GM06990 (cell line): ENCODE data around the gene DSTN.

Experiments
- DNase-seq: peaks from one replicate; pipeline ENCODE4 v3.0.0-alpha.2; 2011; ENCODE audit not compliant: insufficient read length; ENCODE audit errors: extremely low read depth
- H3K27me3 ChIP-seq: replicated peaks from 2 replicates; pipeline ENCODE4 v1.6.0; 2011; ENCODE audit warnings: low read length; ENCODE audit not compliant: control insufficient read depth, insufficient read depth
- H3K36me3 ChIP-seq: 2 replicates; pipeline ENCODE4 v1.5.1; 2011; ENCODE audit warnings: low read length; ENCODE audit not compliant: control insufficient read depth, insufficient read depth
- H3K4me3 ChIP-seq: replicated peaks from 2 replicates; pipeline ENCODE4 v1.5.1; 2011; ENCODE audit warnings: low read depth, mild to moderate bottlenecking, control low read depth, low read length
- TF ChIP-seq, protein P1 (sequence below): IDR thresholded peaks from 2 replicates; pipeline ENCODE4 v1.5.1; 2011; ENCODE audit warnings: low read length, control low read depth, mild to moderate bottlenecking, inconsistent platforms; ENCODE audit not compliant: insufficient read depth, poor library complexity, severe bottlenecking

DSTN gene

DNA sequence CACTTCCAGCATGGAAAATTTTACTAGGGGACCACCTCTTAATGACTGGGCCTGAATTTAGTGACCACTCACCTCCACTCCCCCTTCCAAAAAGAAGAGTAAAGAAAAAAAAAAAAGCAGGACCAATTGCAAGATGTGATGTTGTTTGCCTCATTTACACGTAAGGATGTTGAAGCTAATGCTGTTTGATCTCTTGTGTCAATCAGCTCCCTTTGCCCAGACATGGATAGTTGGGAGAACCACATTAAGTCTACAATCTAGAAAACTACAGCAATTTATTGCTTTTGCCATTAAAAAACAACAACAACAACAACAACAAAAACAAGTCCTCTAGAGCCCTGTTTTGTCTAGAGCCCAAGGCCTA, 11.0 kb upstream of the DSTN start:
- no peaks in the 10 kb centered on the region for H3K27me3 ChIP-seq
- no peak for DNase-seq
- no peak overlapping the region for H3K4me3 ChIP-seq
- TF ChIP-seq, protein P1, sequence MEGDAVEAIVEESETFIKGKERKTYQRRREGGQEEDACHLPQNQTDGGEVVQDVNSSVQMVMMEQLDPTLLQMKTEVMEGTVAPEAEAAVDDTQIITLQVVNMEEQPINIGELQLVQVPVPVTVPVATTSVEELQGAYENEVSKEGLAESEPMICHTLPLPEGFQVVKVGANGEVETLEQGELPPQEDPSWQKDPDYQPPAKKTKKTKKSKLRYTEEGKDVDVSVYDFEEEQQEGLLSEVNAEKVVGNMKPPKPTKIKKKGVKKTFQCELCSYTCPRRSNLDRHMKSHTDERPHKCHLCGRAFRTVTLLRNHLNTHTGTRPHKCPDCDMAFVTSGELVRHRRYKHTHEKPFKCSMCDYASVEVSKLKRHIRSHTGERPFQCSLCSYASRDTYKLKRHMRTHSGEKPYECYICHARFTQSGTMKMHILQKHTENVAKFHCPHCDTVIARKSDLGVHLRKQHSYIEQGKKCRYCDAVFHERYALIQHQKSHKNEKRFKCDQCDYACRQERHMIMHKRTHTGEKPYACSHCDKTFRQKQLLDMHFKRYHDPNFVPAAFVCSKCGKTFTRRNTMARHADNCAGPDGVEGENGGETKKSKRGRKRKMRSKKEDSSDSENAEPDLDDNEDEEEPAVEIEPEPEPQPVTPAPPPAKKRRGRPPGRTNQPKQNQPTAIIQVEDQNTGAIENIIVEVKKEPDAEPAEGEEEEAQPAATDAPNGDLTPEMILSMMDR, result no peak
- H3K36me3 ChIP-seq, result no peaks in the 10 kb centered on the region

DNA sequence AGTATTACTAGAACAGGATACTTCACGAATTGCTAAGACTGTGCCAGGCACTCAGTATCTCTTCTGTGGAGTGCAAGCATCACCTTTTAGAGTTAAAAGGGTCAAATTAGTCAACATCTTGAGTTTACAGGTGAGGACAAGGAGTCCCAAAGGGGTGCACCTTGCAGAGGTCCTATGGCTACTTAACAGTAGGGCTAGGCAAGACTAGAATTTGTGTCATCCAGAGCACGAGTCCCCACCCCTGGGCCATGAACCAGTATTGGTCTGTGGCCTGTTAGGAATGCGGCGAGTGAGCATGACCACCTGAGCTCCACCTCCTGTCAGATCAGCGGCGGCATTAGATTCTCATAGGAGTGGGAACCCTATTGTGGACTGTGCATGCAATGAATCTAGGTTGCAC, 10.5 kb upstream of the DSTN start:
- no peak for DNase-seq
- TF ChIP-seq, protein P1, result no peak
- Histone ChIP-seq H3K4me3 (no peak overlapping the region), H3K36me3 (no peaks in the 10 kb centered on the region), H3K27me3 (no peaks in the 10 kb centered on the region)

DNA sequence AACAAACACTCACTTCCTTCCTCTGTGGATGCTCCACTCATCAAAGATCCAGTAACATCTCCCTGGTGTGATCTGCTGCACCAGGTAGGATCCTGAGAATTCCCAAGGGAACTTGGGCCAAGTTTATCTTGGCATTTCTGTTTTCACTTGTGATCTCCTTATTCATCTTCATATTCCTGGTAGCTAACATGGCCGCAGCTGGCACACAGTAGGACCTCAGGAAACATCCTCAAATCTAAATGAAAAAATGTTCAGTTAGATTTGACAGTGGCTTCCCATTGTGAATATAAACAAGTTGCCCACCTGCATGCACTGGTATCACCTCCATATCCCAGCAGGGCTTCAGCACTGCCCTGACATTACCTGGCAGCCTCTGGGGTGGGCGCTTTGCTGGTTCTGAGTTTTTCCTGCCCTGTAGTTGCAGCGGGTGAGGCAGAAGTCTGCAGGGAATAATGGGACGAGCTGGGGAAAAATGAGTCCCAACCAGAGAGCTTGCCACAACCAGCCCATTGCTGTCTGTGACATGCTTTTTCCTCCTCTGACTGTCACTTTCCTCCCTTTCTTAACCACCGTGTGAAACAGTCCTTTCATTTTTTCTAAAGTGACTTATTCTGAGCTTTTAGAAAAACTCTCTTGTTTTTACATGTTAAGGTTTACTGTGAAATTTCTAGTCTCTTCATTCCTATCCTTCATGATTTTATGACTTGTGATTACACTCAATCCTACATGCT, 9.4 kb upstream of the DSTN start:
- no peaks in the 10 kb centered on the region for H3K36me3 ChIP-seq
- H3K27me3 ChIP-seq, result no peaks in the 10 kb centered on the region
- H3K4me3 ChIP-seq, result no peak overlapping the region
- DNase-seq, result no peak
- TF ChIP-seq, protein P1, result no peak

DNA sequence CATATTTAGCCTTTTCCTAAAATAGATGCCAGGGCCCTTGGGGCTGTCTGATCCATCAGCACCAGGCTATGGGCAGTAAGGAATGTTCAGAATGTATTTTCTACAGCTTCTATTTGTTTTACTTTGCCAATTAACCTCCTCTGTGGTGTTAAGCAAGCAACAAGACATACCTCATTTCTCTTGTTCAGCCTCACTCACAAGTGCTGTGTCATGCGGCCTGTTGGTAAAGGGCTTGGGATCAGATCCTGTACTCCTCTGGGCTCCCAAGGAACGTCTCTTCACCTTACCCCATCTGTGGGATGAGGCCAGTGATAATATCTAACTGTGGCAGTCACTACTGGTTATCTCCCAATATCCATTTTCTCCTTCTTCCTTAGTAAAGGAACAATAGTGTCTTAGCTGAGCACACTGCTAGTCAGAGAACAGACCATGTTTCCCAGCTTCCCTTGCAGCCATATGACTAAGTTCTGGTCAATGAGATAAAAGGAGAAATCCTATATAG, 7.0 kb upstream of the DSTN start:
- TF ChIP-seq, protein P1, result no peak
- DNase-seq, result no peak
- no peaks in the 10 kb centered on the region for H3K36me3 ChIP-seq
- no peak overlapping the region for H3K4me3 ChIP-seq
- no peaks in the 10 kb centered on the region for H3K27me3 ChIP-seq

DNA sequence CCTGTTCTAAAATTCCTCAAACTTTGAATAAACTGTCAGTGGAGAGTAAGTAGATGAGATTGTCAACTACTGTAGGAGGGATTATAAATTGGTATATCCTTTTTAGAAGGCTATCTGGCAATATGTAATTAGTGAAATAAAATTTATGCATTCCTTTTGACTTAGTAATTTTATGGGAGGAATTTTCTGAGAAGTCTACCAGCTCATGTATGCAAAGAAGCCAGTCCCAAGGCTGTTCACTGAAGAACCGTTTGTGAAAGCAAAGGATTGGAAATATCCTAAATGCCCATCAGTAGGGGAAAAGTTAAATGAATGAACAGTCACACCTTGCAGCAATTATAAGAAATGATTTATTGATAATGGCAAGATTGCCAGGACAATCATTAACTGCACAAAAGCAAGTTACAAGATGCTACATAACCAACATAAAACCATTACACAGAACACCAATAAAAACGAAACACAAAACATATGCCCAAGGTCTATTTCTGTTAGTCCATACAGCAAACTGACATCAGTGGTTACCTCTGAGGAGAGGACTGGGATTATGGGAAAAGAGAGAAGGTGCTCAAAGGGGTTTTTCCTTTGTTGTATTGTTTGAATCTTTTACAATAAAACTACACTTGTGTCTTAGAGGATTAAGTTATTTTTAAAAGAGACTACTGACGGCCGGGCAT, 4.6 kb upstream of the DSTN start:
- no peak overlapping the region for H3K4me3 ChIP-seq
- TF ChIP-seq, protein P1, result no peak
- H3K27me3 ChIP-seq, result no peaks in the 10 kb centered on the region
- DNase-seq, result no peak
- H3K36me3 ChIP-seq, result no peaks in the 10 kb centered on the region
